Stomach (tissue), 4 donors: Measurements from ENCODE around the gene IMPDH1.

Source experiments
- POLR2A ChIP-seq, 4 donors: fragments of 450-650 bp; IDR thresholded peaks; one replicate each; pipeline ENCODE4 v1.6.1; 2016; ENCODE audit warnings: antibody characterized with exemption in 4 of 4, control low read depth in 2 of 4, mild to moderate bottlenecking in 1 of 4, moderate library complexity in 1 of 4
- TF ChIP-seq, protein P1 (sequence below), 7 experiments: fragments of 450-650 bp in 4 of 7; fragments of 200-600 bp in 3 of 7; sonication (generic) in 3 of 7; IDR thresholded peaks; one replicate each; pipeline ENCODE4 v1.5.1; 2016 to 2019; ENCODE audit warnings: antibody characterized with exemption in 7 of 7, control low read depth in 2 of 7, mild to moderate bottlenecking in 1 of 7

DNA sequence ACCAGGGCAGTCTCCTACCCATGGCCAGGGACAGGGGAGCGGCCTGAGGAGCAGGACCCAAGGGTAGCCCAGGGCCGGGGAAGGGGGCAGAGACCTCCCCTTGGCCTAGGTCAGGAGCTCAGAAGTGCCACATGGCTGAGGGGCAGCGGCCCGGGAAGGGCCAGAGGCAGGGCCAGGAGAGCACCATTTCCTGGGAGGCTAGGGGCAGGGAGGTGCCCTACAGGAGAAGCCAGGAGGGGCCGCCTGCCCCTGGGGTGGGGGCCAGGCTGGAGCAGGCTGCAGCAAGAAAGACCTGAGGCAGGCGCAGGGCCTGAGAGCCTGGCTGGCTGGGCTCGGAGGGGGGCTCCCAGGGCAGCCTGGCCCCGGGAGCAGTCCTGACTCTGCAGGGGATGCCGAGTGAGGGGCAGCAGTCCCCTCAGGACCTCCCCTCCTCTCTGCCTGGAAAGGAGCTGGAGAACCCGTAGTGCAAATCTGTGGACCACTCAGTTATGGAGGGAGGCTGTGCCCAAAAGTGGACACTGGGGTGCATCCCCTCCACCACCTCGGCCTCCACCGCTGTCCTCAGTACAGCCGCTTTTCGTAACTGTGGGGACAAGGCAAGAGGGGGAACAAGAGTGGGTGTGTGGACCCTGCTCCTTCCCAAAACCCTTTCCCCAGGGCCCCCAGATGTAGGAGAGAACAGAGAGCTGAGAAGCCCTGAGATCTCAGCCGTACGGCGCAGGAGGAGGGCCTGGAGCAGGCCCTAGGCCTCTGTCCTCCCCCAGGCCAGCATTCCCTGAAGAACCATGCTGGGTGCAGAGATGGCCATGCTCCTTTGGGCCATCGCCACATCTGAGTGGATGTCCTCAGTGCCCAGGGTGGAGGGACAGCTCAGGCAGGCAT, 17.1 kb downstream of the IMPDH1 start:
- TF ChIP-seq, protein P1, sequence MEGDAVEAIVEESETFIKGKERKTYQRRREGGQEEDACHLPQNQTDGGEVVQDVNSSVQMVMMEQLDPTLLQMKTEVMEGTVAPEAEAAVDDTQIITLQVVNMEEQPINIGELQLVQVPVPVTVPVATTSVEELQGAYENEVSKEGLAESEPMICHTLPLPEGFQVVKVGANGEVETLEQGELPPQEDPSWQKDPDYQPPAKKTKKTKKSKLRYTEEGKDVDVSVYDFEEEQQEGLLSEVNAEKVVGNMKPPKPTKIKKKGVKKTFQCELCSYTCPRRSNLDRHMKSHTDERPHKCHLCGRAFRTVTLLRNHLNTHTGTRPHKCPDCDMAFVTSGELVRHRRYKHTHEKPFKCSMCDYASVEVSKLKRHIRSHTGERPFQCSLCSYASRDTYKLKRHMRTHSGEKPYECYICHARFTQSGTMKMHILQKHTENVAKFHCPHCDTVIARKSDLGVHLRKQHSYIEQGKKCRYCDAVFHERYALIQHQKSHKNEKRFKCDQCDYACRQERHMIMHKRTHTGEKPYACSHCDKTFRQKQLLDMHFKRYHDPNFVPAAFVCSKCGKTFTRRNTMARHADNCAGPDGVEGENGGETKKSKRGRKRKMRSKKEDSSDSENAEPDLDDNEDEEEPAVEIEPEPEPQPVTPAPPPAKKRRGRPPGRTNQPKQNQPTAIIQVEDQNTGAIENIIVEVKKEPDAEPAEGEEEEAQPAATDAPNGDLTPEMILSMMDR (IDR thresholded peaks at IDR 0.05) = no peak
- no peak for TF ChIP-seq POLR2A (IDR thresholded peaks at IDR 0.05)
